K562 (cell line): ENCODE results near the gene CAV1. TPM values are rescaled to one million over a fixed set of nuclear protein-coding genes. Genes with fewer than 3 reads are reported as not detected.
A peak's percentile ranks its signal among the peaks of the same experiment; 100 is the strongest.

Experiments used
- ATAC-seq: fragments of 200-7000 bp; cut with Tn5 transposase; 3 replicates; pipeline ENCODE4 v1.9.1; 2020; ENCODE audit warnings: moderate library complexity
- BruUV-seq: library from RNA; stranded (reverse); fragments of 400-500 nt; replicated peaks from 2 replicates; lab custom pipeline; 2021; lab: Mats Ljungman, UMichigan
- CTCF ChIA-PET: fragments of 300-600 bp; formaldehyde crosslinking; extraction: SDS; loops from one replicate; lab custom pipeline; 2021; ENCODE audit warnings: low intra/inter-chr PET ratio; lab: Yijun Ruan, JAX
- POLR2A ChIA-PET: fragments of 300-600, 350-650 bp; sonication (Branson Sonifier 250); formaldehyde crosslinking; extraction: SDS; loops from one replicate; lab custom pipeline; 2021; ENCODE audit warnings: antibody characterized with exemption, inconsistent platforms; lab: Yijun Ruan, JAX
- DNase-seq, 4 experiments: peaks; one replicate each; pipeline versions ENCODE4 v3.0.0 to v3.0.0-alpha.2; 2011 to 2018; ENCODE audit warnings: low spot score in 3 of 4, mixed read lengths in 3 of 4; ENCODE audit errors: extremely low read depth in 1 of 4
- FAIRE-seq: peaks from 2 replicates; lab custom pipeline; 2011; peaks lifted over from hg19 to GRCh38; lab: Jason Lieb, UNC
- H2AFZ ChIP-seq: 2 replicates; pipeline ENCODE4 v1.6.0; 2011; ENCODE audit warnings: low read depth, low read length, control low read depth, inconsistent platforms
- H3K27ac ChIP-seq: fragments of 200-600 bp; 3 replicates; pipeline ENCODE4 v1.8.0; 2011; ENCODE audit warnings: low read depth, mild to moderate bottlenecking, control low read depth, inconsistent platforms, low read length, moderate library complexity, mixed read lengths; ENCODE audit errors: extremely low read depth
- H3K27me3 ChIP-seq, 2 experiments: fragments of 300-600 bp in 1 of 2; 2 replicates in 1 of 2; 3 replicates in 1 of 2; pipeline versions ENCODE4 v1.6.0 to v1.8.0; 2011; ENCODE audit warnings: inconsistent platforms in 2 of 2, low read length in 2 of 2, mild to moderate bottlenecking in 1 of 2, mixed read lengths in 1 of 2, moderate library complexity in 1 of 2; ENCODE audit not compliant: control insufficient read depth in 2 of 2, insufficient read depth in 2 of 2
- H3K36me3 ChIP-seq: fragments of 300-600 bp; 3 replicates; pipeline ENCODE4 v1.8.0; 2011; ENCODE audit warnings: mild to moderate bottlenecking, low read length, inconsistent platforms; ENCODE audit not compliant: control insufficient read depth, insufficient read depth
- H3K4me1 ChIP-seq, 2 experiments: fragments of 200-600 bp in 1 of 2; replicated peaks in 1 of 2; 2 replicates in 1 of 2; 3 replicates in 1 of 2; pipeline versions ENCODE4 v1.5.1 to v1.8.0; 2011; ENCODE audit warnings: inconsistent platforms in 2 of 2, low read length in 2 of 2, mild to moderate bottlenecking in 1 of 2, mixed read lengths in 1 of 2, moderate library complexity in 1 of 2; ENCODE audit not compliant: control insufficient read depth in 2 of 2, insufficient read depth in 2 of 2
- H3K4me2 ChIP-seq: 2 replicates; pipeline ENCODE4 v1.6.1; 2011; ENCODE audit warnings: low read length, control low read depth, inconsistent platforms, mixed read lengths; ENCODE audit not compliant: insufficient read depth
- H3K4me3 ChIP-seq: fragments of 200-600 bp; sonication (generic), shearing (Covaris generic); 2 replicates; pipeline ENCODE4 v1.5.1; 2016; ENCODE audit warnings: control low read depth, inconsistent platforms
- H3K79me2 ChIP-seq: fragments of 200-600 bp; 3 replicates; pipeline ENCODE4 v1.8.0; 2011; ENCODE audit warnings: low read length, inconsistent platforms; ENCODE audit not compliant: control insufficient read depth, insufficient read depth
- H3K9ac ChIP-seq, 2 experiments: 2 replicates each; pipeline versions ENCODE4 v1.6.0 to v1.6.1; 2011; ENCODE audit warnings: low read depth in 2 of 2, low read length in 2 of 2, control low read depth in 1 of 2, inconsistent platforms in 1 of 2, mild to moderate bottlenecking in 1 of 2, mixed read lengths in 1 of 2; ENCODE audit not compliant: insufficient read depth in 1 of 2
- H3K9me1 ChIP-seq: one replicate; pipeline ENCODE4 v1.6.0; 2011; ENCODE audit warnings: inconsistent platforms, mild to moderate bottlenecking, low read length, moderate library complexity; ENCODE audit not compliant: control insufficient read depth, insufficient read depth
- H3K9me3 ChIP-seq: replicated peaks from 2 replicates; pipeline ENCODE4 v1.5.1; 2011; ENCODE audit warnings: low read depth, low read length, inconsistent platforms; ENCODE audit not compliant: control insufficient read depth, insufficient read depth
- H4K20me1 ChIP-seq: replicated peaks from 2 replicates; pipeline ENCODE4 v1.6.1; 2011; ENCODE audit warnings: low read length, inconsistent platforms, mixed read lengths; ENCODE audit not compliant: control insufficient read depth, insufficient read depth
- CBX3 ChIP-seq, 2 experiments: IDR thresholded peaks; 1 replicate in 1 of 2; 2 replicates in 1 of 2; pipeline ENCODE4 v1.6.1; 2012; ENCODE audit warnings: inconsistent platforms in 2 of 2, low read length in 2 of 2, borderline replicate concordance in 1 of 2, control low read depth in 1 of 2
- HDAC1 ChIP-seq, 2 experiments: fragments of 450-650 bp; IDR thresholded peaks; 2 replicates each; pipeline ENCODE4 v1.6.1; 2016 to 2017; ENCODE audit warnings: inconsistent platforms in 1 of 2, mild to moderate bottlenecking in 1 of 2, moderate library complexity in 1 of 2
- SIN3A ChIP-seq, 2 experiments: fragments of 150-350 bp in 1 of 2; IDR thresholded peaks; 2 replicates each; pipeline ENCODE4 v1.6.1; 2011 to 2016; ENCODE audit warnings: borderline replicate concordance in 2 of 2, low read depth in 2 of 2, low read length in 2 of 2, mild to moderate bottlenecking in 2 of 2, moderate library complexity in 2 of 2; ENCODE audit not compliant: control insufficient read depth in 1 of 2
- TRIM24 ChIP-seq, 2 experiments: fragments of 450-650 bp; IDR thresholded peaks; 2 replicates each; pipeline ENCODE4 v1.6.1; 2016
- TRIM28 ChIP-seq: fragments of 450-650 bp; IDR thresholded peaks from 2 replicates; pipeline ENCODE4 v1.6.1; 2017
- ZNF316 ChIP-seq: fragments of 450-650 bp; IDR thresholded peaks from 2 replicates; pipeline ENCODE4 v1.6.1; 2016
- ZNF586 ChIP-seq: fragments of 450-650 bp; formaldehyde crosslinking; conservative IDR thresholded peaks from 2 replicates; pipeline ENCODE4 v1.4.0; 2020; ENCODE audit warnings: mild to moderate bottlenecking, moderate library complexity
- ZNF766 ChIP-seq: fragments of 200-800 bp; sonication (Bioruptor generic); conservative IDR thresholded peaks from 2 replicates; pipeline ENCODE4 v1.6.1; 2016; ENCODE audit warnings: missing genetic modification characterization, missing compliant biosample characterization
- WGBS: fragments of 100-300 bp; shearing (Covaris generic); methylation state at CpG from one replicate; pipeline ENCODE4 v1.1.6; 2016; ENCODE audit warnings: low coverage, mixed read lengths; ENCODE audit not compliant: insufficient coverage; ENCODE audit errors: missing lambda C conversion rate; 5-methylcytosine and 5-hydroxymethylcytosine counted together
- in situ Hi-C: fragments of 300-500 bp; cut with MboI; formaldehyde crosslinking; loops from 4 replicates; pipeline ENCODE4 v1.15.0; 2018; ENCODE audit warnings: inconsistent platforms, mixed read lengths
- intact Hi-C: fragments of 100-400 bp; cut with micrococcal nuclease; formaldehyde crosslinking; loops from 2 replicates; pipeline ENCODE4 v1.14.2; 2022
- polyA plus RNA-seq, 8 experiments: library from polyadenylated mRNA; depleted of rRNA in 4 of 8; stranded (reverse) in 5 of 8; unstranded in 3 of 8; fragments of >200 nt; fragmentation: Nextera tagmentation in 2 of 8; fragmentation: Illumina TruSeq in 1 of 8; extraction: Ambion mirVana in 2 of 8; extraction: Trizol in 1 of 8; gene quantifications; 2 replicates each; pipeline versions ENCODE4 v1.2.1 to v1.2.3, GENCODE V29; 2011 to 2014; ENCODE audit warnings: inconsistent platforms in 1 of 8, missing spikeins in 1 of 8
- total RNA-seq, 7 experiments: library from RNA; depleted of rRNA in 6 of 7; stranded (reverse); fragments of >200 nt in 6 of 7; fragmentation: Illumina TruSeq in 2 of 7; extraction: Trizol in 2 of 7; gene quantifications; 2 replicates each; pipeline versions ENCODE4 v1.2.1 to v1.2.3, GENCODE V29; 2011 to 2021; ENCODE audit warnings: low replicate concordance in 1 of 7
- TF ChIP-seq, protein P1 (sequence below), 2 experiments: fragments of 450-650 bp; IDR thresholded peaks; 2 replicates each; pipeline ENCODE4 v1.6.1; 2018; ENCODE audit warnings: mild to moderate bottlenecking in 2 of 2, low read depth in 1 of 2; ENCODE audit not compliant: partially characterized antibody in 2 of 2
- TF ChIP-seq, protein P2 (sequence below): fragments of 250-450 bp; sonication (Bioruptor Pico); IDR thresholded peaks from 2 replicates; pipeline ENCODE4 v1.4.0; 2020; ENCODE audit warnings: mild to moderate bottlenecking, moderate library complexity, borderline replicate concordance

CAV1 gene
- total and polyA plus RNA-seq, 9 of the 15 experiments (the other 6 are each of a cell fraction or from before 2014, with no cell fraction given) = 0.08 to 1.5 (median 0.63) TPM

GRCh38 chr7:116496653-116497052 is 28.2 kb upstream of the CAV1 start:
- WGBS = 86% methylated on average over 6 of the region's 6 CpGs
- ChIA-PET POLR2A (no interaction called here), CTCF (no interaction called here)
- in situ Hi-C loops = no loop called here
- intact Hi-C loops = no loop called here
- BruUV-seq = no TSS peak
- Histone ChIP-seq H3K9ac (no peak overlapping the region), H3K4me1 (peaks cover 27 to 34% of the 10 kb centered on the region in 2 experiments), H3K27ac (no peak overlapping the region), H4K20me1 (no peaks in the 10 kb centered on the region), H3K9me1 (no peaks in the 10 kb centered on the region), H3K27me3 (no peaks in the 10 kb centered on the region), H3K4me2 (no peak overlapping the region), H3K9me3 (no peaks in the 10 kb centered on the region), H3K36me3 (peaks cover under 1% of the 10 kb centered on the region; the same call in 2 of the 3 replicates), H3K79me2 (peaks cover 21% of the 10 kb centered on the region), H2AFZ (no peak overlapping the region), H3K4me3 (no peak overlapping the region)
- TF ChIP-seq TRIM28 (peak; percentile 55; the same call in 1 of the 2 replicates), CBX3 (IDR thresholded peaks at IDR 0.05; ENCODE audit: borderline replicate concordance in 1 of 2, low read length in 2 of 2) (peak in 1 of 2 experiments; percentile 62; a peak in 1 of 3 replicates), ZNF586 (CRISPR knock-in tag) (no peak), ZNF316 (peak; percentile 56; the same call in 1 of the 2 replicates), ZNF766 (peak; percentile 86), SIN3A (IDR thresholded peaks at IDR 0.05; ENCODE audit: borderline replicate concordance in 2 of 2, control insufficient read depth in 1 of 2, low read depth in 2 of 2, low read length in 2 of 2) (no peak), HDAC1 (IDR thresholded peaks at IDR 0.05) (no peak), TRIM24 (IDR thresholded peaks at IDR 0.05) (peak in 1 of 2 experiments; percentile 48; a peak in 1 of 4 replicates)
- TF ChIP-seq, protein P1, sequence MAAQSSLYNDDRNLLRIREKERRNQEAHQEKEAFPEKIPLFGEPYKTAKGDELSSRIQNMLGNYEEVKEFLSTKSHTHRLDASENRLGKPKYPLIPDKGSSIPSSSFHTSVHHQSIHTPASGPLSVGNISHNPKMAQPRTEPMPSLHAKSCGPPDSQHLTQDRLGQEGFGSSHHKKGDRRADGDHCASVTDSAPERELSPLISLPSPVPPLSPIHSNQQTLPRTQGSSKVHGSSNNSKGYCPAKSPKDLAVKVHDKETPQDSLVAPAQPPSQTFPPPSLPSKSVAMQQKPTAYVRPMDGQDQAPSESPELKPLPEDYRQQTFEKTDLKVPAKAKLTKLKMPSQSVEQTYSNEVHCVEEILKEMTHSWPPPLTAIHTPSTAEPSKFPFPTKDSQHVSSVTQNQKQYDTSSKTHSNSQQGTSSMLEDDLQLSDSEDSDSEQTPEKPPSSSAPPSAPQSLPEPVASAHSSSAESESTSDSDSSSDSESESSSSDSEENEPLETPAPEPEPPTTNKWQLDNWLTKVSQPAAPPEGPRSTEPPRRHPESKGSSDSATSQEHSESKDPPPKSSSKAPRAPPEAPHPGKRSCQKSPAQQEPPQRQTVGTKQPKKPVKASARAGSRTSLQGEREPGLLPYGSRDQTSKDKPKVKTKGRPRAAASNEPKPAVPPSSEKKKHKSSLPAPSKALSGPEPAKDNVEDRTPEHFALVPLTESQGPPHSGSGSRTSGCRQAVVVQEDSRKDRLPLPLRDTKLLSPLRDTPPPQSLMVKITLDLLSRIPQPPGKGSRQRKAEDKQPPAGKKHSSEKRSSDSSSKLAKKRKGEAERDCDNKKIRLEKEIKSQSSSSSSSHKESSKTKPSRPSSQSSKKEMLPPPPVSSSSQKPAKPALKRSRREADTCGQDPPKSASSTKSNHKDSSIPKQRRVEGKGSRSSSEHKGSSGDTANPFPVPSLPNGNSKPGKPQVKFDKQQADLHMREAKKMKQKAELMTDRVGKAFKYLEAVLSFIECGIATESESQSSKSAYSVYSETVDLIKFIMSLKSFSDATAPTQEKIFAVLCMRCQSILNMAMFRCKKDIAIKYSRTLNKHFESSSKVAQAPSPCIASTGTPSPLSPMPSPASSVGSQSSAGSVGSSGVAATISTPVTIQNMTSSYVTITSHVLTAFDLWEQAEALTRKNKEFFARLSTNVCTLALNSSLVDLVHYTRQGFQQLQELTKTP (IDR thresholded peaks at IDR 0.05; ENCODE audit: low read depth in 1 of 2, partially characterized antibody in 2 of 2) = no peak
- TF ChIP-seq, protein P2, sequence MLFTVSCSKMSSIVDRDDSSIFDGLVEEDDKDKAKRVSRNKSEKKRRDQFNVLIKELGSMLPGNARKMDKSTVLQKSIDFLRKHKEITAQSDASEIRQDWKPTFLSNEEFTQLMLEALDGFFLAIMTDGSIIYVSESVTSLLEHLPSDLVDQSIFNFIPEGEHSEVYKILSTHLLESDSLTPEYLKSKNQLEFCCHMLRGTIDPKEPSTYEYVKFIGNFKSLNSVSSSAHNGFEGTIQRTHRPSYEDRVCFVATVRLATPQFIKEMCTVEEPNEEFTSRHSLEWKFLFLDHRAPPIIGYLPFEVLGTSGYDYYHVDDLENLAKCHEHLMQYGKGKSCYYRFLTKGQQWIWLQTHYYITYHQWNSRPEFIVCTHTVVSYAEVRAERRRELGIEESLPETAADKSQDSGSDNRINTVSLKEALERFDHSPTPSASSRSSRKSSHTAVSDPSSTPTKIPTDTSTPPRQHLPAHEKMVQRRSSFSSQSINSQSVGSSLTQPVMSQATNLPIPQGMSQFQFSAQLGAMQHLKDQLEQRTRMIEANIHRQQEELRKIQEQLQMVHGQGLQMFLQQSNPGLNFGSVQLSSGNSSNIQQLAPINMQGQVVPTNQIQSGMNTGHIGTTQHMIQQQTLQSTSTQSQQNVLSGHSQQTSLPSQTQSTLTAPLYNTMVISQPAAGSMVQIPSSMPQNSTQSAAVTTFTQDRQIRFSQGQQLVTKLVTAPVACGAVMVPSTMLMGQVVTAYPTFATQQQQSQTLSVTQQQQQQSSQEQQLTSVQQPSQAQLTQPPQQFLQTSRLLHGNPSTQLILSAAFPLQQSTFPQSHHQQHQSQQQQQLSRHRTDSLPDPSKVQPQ (CRISPR knock-in tag) = no peak
- no peak for ATAC-seq
- FAIRE-seq = no peak
- DNase-seq = no peak
